Aorta (tissue), 5 donors: ENCODE data around the gene FAF1. TPM values are rescaled to one million over a fixed set of nuclear protein-coding genes. Genes with fewer than 3 reads are reported as not detected.

Source experiments
- ATAC-seq: fragments of 200-7000 bp; cut with Tn5 transposase; one replicate; pipeline ENCODE4 v1.9.1; 2022; ENCODE audit warnings: moderate library complexity; ENCODE audit not compliant: low FRiP score
- DNase-seq, 2 donors: peaks; one replicate each; pipeline ENCODE4 v3.0.0-alpha.2; 2020
- H3K27ac ChIP-seq, 2 donors: one replicate each; pipeline ENCODE4 v1.5.1; 2013; ENCODE audit warnings: low read length in 2 of 2, mild to moderate bottlenecking in 2 of 2, moderate library complexity in 2 of 2, control low read depth in 1 of 2, inconsistent platforms in 1 of 2, low read depth in 1 of 2
- H3K27me3 ChIP-seq, 2 donors: one replicate each; pipeline ENCODE4 v1.6.1; 2013; ENCODE audit warnings: control low read depth in 1 of 2, low read length in 1 of 2, mild to moderate bottlenecking in 1 of 2, moderate library complexity in 1 of 2; ENCODE audit not compliant: insufficient read depth in 2 of 2, control insufficient read depth in 1 of 2
- H3K36me3 ChIP-seq, 2 donors: one replicate each; pipeline ENCODE4 v1.6.1; 2013; ENCODE audit warnings: control low read depth in 1 of 2, low read length in 1 of 2, mild to moderate bottlenecking in 1 of 2; ENCODE audit not compliant: insufficient read depth in 2 of 2, control insufficient read depth in 1 of 2
- H3K4me1 ChIP-seq, 2 donors: one replicate each; pipeline ENCODE4 v1.6.1; 2013; ENCODE audit warnings: low read length in 2 of 2, control low read depth in 1 of 2, mild to moderate bottlenecking in 1 of 2, moderate library complexity in 1 of 2; ENCODE audit not compliant: insufficient read depth in 2 of 2, control insufficient read depth in 1 of 2
- H3K4me3 ChIP-seq, 2 donors: one replicate each; pipeline ENCODE4 v1.5.1; 2013; ENCODE audit warnings: low read length in 2 of 2, control low read depth in 1 of 2, mild to moderate bottlenecking in 1 of 2
- H3K9me3 ChIP-seq: one replicate; pipeline ENCODE4 v1.6.1; 2013; ENCODE audit warnings: mild to moderate bottlenecking, low read length; ENCODE audit not compliant: control insufficient read depth
- WGBS, 2 donors: extraction: QIAGEN DNeasy Blood & Tissue Kit; methylation state at CpG; one replicate each; pipeline ENCODE4 v1.1.7; 2013; 5-methylcytosine and 5-hydroxymethylcytosine counted together
- intact Hi-C, 2 donors: fragments of 100-400 bp; cut with DNase I; formaldehyde crosslinking; loops; one replicate each; pipeline versions ENCODE4 v1.14.2 to v1.15.0; 2022
- polyA plus RNA-seq, 2 donors: library from polyadenylated mRNA; stranded (reverse); fragments of 200-250 nt; gene quantifications; one replicate each; pipeline ENCODE4 v1.2.3, GENCODE V29; 2013
- total RNA-seq, 2 donors: library from RNA; stranded (reverse); fragmentation: NEBNext Ultra II Directional; extraction: Animal tissue kit (Norgen Biotek cat#: 25700); gene quantifications; one replicate each; pipeline ENCODE4 v1.2.1, GENCODE V29; 2021
- donor health status: healthy with polysubstance abuse.
- donor health status: Bipolar disorder and iron deficiency.
- donor health status: DM: no; HTN: no; CAD: no.
- donor health status: DM: no; HTN: no; CAD: no.
- donor health status: DM: yes; HTN: yes; CAD: no.

The FAF1 gene
- total and polyA plus RNA-seq, 4 donors = 27.0 to 56.1 (median 43.0) TPM

DNA sequence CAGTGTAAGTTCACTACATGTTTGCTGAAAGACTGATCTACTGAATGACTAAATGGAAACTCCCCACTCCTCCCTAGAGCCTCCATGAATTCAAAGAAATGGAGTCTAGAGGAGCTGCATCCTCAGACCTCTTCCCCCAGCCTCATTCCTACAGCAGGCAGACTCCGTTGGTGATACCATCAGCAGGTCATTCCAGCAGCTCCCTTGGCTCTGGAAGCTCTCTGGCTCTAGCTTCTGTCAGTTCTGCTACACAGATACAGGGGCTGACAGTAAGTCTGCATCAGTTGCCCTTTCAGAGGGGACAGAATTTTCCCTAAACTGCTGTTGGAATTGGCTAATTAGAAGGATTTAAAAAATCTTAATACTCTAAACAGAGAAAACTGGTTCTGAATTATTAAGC, 505.2 kb downstream of the FAF1 start:
- ATAC-seq (no peak), DNase-seq (no peak)
- Histone ChIP-seq H3K27ac (no peak overlapping the region), H3K27me3 (no peaks in the 10 kb centered on the region), H3K4me1 (no peaks in the 10 kb centered on the region), H3K4me3 (no peak overlapping the region), H3K9me3 (no peaks in the 10 kb centered on the region), H3K36me3 (peaks cover 0 to 5% of the 10 kb centered on the region in 2 donors)
- intact Hi-C loops = no loop called here
- WGBS, 2 donors = 91 to 96% methylated on average over 1 of the region's 1 CpG

DNA sequence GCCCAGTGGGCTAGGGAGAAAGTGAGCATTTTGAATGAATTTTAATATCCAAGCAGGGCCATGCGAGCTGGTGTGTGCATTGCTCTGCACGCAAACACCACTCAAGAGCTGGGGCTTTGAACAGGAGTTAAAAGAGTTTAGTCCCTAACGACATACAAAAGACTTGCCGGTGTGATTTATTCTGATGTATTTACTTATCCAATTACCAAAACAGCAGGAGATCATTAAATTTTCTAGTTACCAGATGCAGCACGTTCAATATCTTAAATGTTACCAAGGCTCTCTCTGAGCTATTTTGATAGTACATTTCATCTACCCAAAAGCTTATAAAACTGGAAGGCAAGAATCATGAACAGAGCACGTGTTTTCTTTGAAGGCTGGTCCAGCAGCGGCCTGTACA, 506.8 kb downstream of the FAF1 start:
- DNase-seq = no peak
- Histone ChIP-seq H3K9me3 (no peaks in the 10 kb centered on the region), H3K36me3 (peaks cover 0 to 5% of the 10 kb centered on the region in 2 donors), H3K4me1 (no peaks in the 10 kb centered on the region), H3K27me3 (no peaks in the 10 kb centered on the region), H3K27ac (no peak overlapping the region), H3K4me3 (no peak overlapping the region)
- no peak for ATAC-seq
- intact Hi-C loops = no loop called here
- WGBS, 2 donors = 77 to 80% methylated on average over 7 of the region's 7 CpGs

DNA sequence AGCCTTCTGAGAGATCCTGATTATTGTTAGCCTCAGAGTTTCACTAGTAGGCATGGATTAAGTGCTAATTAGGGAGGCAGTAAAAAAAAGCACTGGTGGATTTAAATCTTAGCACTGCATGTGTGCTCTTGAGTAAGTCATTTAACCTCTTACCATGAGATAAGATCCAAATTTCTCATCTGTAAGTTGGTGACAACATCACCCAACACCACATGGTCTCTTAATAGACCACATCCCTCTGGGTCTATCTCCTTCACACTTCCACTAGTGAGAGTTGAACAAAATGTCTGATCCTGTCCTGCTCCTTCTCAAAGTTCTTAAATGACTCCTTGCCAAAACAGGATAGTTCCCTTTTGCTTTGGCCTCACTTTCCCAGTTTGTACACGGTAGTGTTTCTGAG, 507.4 kb downstream of the FAF1 start:
- H3K36me3 ChIP-seq = peaks cover under 1 to 5% of the 10 kb centered on the region in 2 donors
- no peak overlapping the region for H3K27ac ChIP-seq
- DNase-seq = no peak
- no peaks in the 10 kb centered on the region for H3K27me3 ChIP-seq
- intact Hi-C loops = no loop called here
- no peak for ATAC-seq
- no peaks in the 10 kb centered on the region for H3K4me1 ChIP-seq
- H3K9me3 ChIP-seq = no peaks in the 10 kb centered on the region
- 90 to 91% methylated on average over 1 of the region's 1 CpG for WGBS, 2 donors
- H3K4me3 ChIP-seq = no peak overlapping the region

DNA sequence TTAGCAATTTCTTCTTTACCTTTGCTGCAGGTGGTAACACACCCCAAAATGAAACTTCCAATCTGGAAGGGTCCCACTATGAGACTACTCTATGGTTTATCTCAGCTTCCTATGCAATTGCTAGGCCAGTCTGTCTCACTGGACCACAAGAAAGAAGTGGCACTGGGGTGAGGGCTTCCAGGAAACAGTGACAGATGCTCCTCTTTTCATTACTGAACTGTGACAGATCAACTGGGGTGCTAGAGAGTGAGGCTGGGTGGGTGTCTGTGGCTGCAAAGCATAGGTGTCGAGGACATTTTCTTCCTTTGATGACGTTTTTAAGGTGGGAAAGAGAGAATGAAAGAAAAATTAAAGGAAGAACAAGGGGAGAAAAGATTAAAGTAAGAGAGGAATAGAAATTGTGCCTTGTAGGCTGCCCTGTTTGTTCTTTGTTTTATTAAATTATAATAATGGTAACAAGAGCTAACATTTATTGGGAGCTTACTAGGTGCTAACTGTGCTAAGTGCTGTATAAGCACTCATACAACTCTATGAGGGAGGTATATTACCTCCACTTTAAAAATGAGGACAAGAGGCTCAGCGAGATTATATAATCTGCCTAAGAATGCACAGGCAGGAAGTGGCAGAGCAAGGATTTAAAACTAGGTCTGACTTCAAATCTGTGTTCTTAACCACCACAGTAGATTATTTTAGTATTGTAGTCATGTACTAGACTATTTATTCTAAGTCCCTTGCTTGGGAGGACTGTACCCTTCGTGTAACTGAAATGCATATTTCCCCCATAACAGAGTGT, 509.0 kb downstream of the FAF1 start:
- H3K4me3 ChIP-seq = no peak overlapping the region
- intact Hi-C loops = no loop called here
- DNase-seq (no peak), ATAC-seq (no peak)
- peaks cover 4% of the 10 kb centered on the region in 2 donors for H3K36me3 ChIP-seq
- no peaks in the 10 kb centered on the region for H3K27me3 ChIP-seq
- no peaks in the 10 kb centered on the region for H3K9me3 ChIP-seq
- H3K27ac ChIP-seq = no peak overlapping the region
- no peaks in the 10 kb centered on the region for H3K4me1 ChIP-seq
- 82 to 87% methylated on average over 4 of the region's 4 CpGs for WGBS, 2 donors

DNA sequence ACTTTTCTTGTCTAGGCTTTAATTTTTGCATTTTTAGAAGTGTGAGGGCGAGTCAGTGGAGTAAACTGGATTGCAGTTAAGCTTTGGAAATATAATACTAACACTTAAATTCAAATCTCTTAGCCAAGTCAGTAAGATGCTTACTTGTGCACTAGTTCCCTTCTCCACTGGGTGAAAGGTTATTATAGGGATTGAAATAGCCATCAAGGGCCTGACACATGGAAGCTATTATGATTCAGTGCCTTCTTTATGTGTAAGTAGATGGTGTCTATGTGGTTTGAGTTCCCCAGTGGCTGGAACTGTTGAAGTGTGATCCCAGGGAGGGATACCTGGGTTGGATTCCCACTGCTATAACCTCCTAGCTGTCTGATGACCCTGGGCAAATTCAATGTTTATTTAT, 512.1 kb downstream of the FAF1 start:
- Histone ChIP-seq H3K4me1 (no peaks in the 10 kb centered on the region), H3K36me3 (peaks cover 4% of the 10 kb centered on the region in 2 donors), H3K4me3 (no peak overlapping the region), H3K9me3 (no peaks in the 10 kb centered on the region), H3K27me3 (no peaks in the 10 kb centered on the region), H3K27ac (no peak overlapping the region)
- no peak for ATAC-seq
- intact Hi-C loops = no loop called here
- DNase-seq = no peak
- 95 to 100% methylated on average over 1 of the region's 1 CpG for WGBS, 2 donors

DNA sequence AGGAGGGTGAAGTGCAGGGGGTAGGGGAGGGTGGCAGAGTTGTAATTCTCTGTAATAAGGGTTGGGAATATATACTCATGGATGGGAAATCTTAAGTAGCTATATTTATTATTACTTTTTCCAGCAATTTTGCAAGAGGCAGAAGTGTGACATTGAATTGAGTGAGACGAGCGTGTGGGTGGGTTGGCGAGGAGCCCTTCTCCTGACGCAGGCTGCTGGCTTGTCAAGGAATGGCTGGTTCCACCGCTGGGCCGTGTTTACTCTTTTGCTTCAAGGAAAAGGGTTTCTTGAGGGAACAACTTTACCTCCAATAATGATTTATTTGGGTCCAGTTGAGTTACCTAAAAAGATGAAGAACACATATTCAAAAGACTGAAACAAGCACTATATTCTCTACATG, 518.9 kb downstream of the FAF1 start:
- ATAC-seq (no peak), DNase-seq (no peak)
- Histone ChIP-seq H3K36me3 (peaks cover 9% of the 10 kb centered on the region in 2 donors), H3K9me3 (no peaks in the 10 kb centered on the region), H3K27me3 (no peaks in the 10 kb centered on the region), H3K4me3 (no peak overlapping the region), H3K27ac (no peak overlapping the region), H3K4me1 (no peaks in the 10 kb centered on the region)
- intact Hi-C loops = no loop called here
- 79 to 84% methylated on average over 6 of the region's 6 CpGs for WGBS, 2 donors

DNA sequence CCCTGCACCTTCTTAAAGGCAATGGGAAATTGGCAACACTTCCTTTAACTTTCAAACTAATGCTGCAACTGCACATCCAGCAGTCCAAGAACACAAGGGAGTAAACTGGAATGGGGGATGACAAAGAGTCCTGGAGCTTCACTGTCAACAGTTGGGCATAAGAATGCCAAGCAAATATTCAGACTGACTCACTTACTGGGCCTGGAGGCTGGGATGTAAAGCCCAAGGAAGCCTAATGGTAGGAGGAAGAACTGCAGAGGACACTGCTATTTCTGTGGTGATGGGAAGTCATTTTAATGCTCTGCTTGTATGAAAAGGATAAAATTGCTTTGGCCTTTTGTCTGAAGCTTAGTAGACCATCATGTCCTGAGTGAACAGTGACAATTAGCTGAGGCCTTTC, 521.1 kb downstream of the FAF1 start:
- no peaks in the 10 kb centered on the region for H3K27me3 ChIP-seq
- H3K27ac ChIP-seq = no peak overlapping the region
- ATAC-seq (no peak), DNase-seq (no peak)
- no peaks in the 10 kb centered on the region for H3K9me3 ChIP-seq
- no peak overlapping the region for H3K4me3 ChIP-seq
- H3K4me1 ChIP-seq = no peaks in the 10 kb centered on the region
- intact Hi-C loops = no loop called here
- H3K36me3 ChIP-seq = peaks cover 9% of the 10 kb centered on the region in 2 donors

DNA sequence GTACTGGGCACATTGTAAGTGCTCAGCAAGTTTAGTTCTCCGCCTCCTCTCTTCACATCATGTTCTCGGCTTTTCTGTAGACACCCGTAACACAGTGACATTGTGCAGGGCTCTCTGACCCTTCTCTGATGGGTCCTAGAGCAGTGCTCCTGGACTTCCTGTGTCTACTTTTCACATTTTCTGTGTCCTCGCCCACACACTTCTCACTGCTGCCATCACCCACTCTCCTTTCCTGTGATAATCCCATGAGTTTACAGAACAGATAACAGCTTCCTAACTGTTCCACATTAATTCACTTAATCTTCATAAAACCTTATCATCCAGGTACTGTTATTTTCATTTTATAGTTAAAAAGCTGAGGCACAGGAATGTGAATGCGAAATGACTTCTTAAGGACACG, 523.6 kb downstream of the FAF1 start:
- ATAC-seq = no peak
- Histone ChIP-seq H3K36me3 (peaks cover 8 to 9% of the 10 kb centered on the region in 2 donors), H3K27me3 (no peaks in the 10 kb centered on the region), H3K27ac (no peak overlapping the region), H3K4me1 (no peaks in the 10 kb centered on the region), H3K9me3 (no peaks in the 10 kb centered on the region), H3K4me3 (no peak overlapping the region)
- no peak for DNase-seq
- 84 to 89% methylated on average over 6 of the region's 6 CpGs for WGBS, 2 donors
- intact Hi-C loops = no loop called here

DNA sequence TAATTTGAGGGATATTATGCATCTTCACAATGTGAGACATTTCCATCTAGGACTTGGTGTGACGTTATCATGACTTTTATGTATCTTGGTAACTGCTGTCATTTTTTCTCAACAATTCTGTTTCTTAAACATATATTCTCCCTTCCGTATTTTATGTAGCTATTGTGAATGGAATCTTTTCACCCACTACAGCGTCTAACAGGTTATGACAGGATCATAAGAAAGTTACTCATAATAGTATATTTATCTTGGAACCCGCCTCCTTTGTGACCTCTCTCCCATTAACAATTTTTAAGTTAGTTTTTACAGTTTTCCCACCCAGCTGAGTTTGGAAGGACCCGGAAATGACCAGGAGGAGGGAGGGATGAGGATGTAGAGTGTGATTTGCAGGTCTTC, 530.1 kb downstream of the FAF1 start:
- Histone ChIP-seq H3K4me3 (no peak overlapping the region), H3K27ac (no peak overlapping the region), H3K27me3 (peaks cover 0 to 3% of the 10 kb centered on the region in 2 donors), H3K9me3 (no peaks in the 10 kb centered on the region), H3K4me1 (no peaks in the 10 kb centered on the region), H3K36me3 (no peaks in the 10 kb centered on the region)
- no peak for DNase-seq
- intact Hi-C loops = no loop called here
- WGBS, 2 donors = 27 to 29% methylated on average over 5 of the region's 5 CpGs
- no peak for ATAC-seq
